PC-9 (cell line): Measurements from ENCODE around the gene KARS1. TPM values are rescaled to one million over a fixed set of nuclear protein-coding genes. Genes with fewer than 3 reads are reported as not detected.
"Not testable (repeated sequence)": the region's sequence is repeated elsewhere in the genome, so short reads cannot be mapped to it uniquely, and the experiment has no call there.

Experiments used
- BruUV-seq: library from RNA; stranded (reverse); fragments of 400-500 nt; replicated peaks from 2 replicates; lab custom pipeline; 2021; lab: Mats Ljungman, UMichigan
- CTCF ChIA-PET: fragments of 300-600 bp; sonication (Branson Sonifier 250); formaldehyde crosslinking; loops from one replicate; lab custom pipeline; 2022; ENCODE audit warnings: antibody characterized with exemption; lab: Charles Lee
- POLR2A ChIA-PET: fragments of 300-600 bp; sonication (Branson Sonifier 250); formaldehyde crosslinking; loops from one replicate; lab custom pipeline; 2022; ENCODE audit warnings: antibody characterized with exemption; ENCODE audit not compliant: unreplicated experiment; lab: Charles Lee
- DNase-seq, 2 experiments: peaks; one replicate each; pipeline versions ENCODE4 v3.0.0 to v3.0.0-alpha.2; 2015 to 2022; ENCODE audit warnings: mixed read lengths in 1 of 2
- H2AFZ ChIP-seq: fragments of 200-600 bp; sonication (generic); 2 replicates; pipeline ENCODE4 v1.8.1; 2017; ENCODE audit warnings: antibody characterized with exemption
- H3F3A ChIP-seq: fragments of 200-600 bp; sonication (generic); 2 replicates; pipeline ENCODE4 v1.8.1; 2017; ENCODE audit warnings: antibody characterized with exemption, mild to moderate bottlenecking, low read depth; ENCODE audit not compliant: insufficient read depth
- H3K27ac ChIP-seq: fragments of 200-600 bp; sonication (generic); 2 replicates; pipeline ENCODE4 v1.6.1; 2016; ENCODE audit warnings: mixed run types
- H3K27me3 ChIP-seq: fragments of 200-600 bp; sonication (generic); 2 replicates; pipeline ENCODE4 v1.6.1; 2016; ENCODE audit warnings: low read depth, mixed run types; ENCODE audit not compliant: insufficient read depth
- H3K36me3 ChIP-seq: fragments of 200-600 bp; sonication (generic); 2 replicates; pipeline ENCODE4 v1.6.1; 2016; ENCODE audit warnings: low read depth, mixed run types
- H3K4me1 ChIP-seq: fragments of 200-600 bp; sonication (generic); replicated peaks from 2 replicates; pipeline ENCODE4 v1.6.1; 2016; ENCODE audit warnings: mixed run types; ENCODE audit not compliant: insufficient read depth
- H3K4me2 ChIP-seq: fragments of 200-600 bp; sonication (generic); 2 replicates; pipeline ENCODE4 v1.6.1; 2017; ENCODE audit warnings: mixed run types
- H3K4me3 ChIP-seq: fragments of 200-600 bp; sonication (generic); 2 replicates; pipeline ENCODE4 v1.6.1; 2016; ENCODE audit warnings: mixed run types
- H3K79me2 ChIP-seq: fragments of 200-600 bp; sonication (generic); 2 replicates; pipeline ENCODE4 v1.6.1; 2017; ENCODE audit warnings: low read depth, mixed run types
- H3K9me2 ChIP-seq: fragments of 200-600 bp; sonication (generic); 2 replicates; pipeline ENCODE4 v1.8.1; 2017; ENCODE audit warnings: mild to moderate bottlenecking; ENCODE audit not compliant: insufficient read depth
- H3K9me3 ChIP-seq: fragments of 200-600 bp; sonication (generic); 2 replicates; pipeline ENCODE4 v1.8.1; 2016; ENCODE audit warnings: low read depth; ENCODE audit not compliant: insufficient read depth
- H4K20me1 ChIP-seq: fragments of 200-600 bp; sonication (generic); 2 replicates; pipeline ENCODE4 v1.8.1; 2017; ENCODE audit not compliant: insufficient read depth
- CTCF ChIP-seq: fragments of 200-600 bp; sonication (generic); conservative IDR thresholded peaks from 2 replicates; pipeline ENCODE4 v1.6.1; 2017; ENCODE audit warnings: mixed run types, antibody characterized with exemption, mild to moderate bottlenecking, moderate library complexity
- EZH2 ChIP-seq: fragments of 200-600 bp; sonication (generic); IDR thresholded peaks from 2 replicates; pipeline ENCODE4 v1.8.0; 2017; ENCODE audit warnings: antibody characterized with exemption, low read depth
- intact Hi-C: fragments of 100-400 bp; cut with micrococcal nuclease; formaldehyde crosslinking; loops from one replicate; pipeline ENCODE4 v1.10.0; 2022; ENCODE audit not compliant: unreplicated experiment
- total RNA-seq: library from RNA; stranded (reverse); gene quantifications from 2 replicates; pipeline ENCODE4 v1.2.3, GENCODE V29; 2021

KARS1 gene
- total RNA-seq, 1 experiment from 2014 or later, result 132 TPM

- intact Hi-C loops, result no loop called here
- Histone ChIP-seq H3K4me2 (no peak overlapping the region), H3K9me3 (no peaks in the 10 kb centered on the region; the same call in 1 of the 2 replicates), H3K36me3 (peaks cover 35% of the 10 kb centered on the region), H3K27me3 (no peaks in the 10 kb centered on the region), H3K27ac (no peak overlapping the region), H3F3A (no peaks in the 10 kb centered on the region), H3K9me2 (no peaks in the 10 kb centered on the region), H4K20me1 (no peaks in the 10 kb centered on the region), H2AFZ (no peak overlapping the region), H3K4me1 (no peaks in the 10 kb centered on the region), H3K4me3 (no peak overlapping the region), H3K79me2 (no peaks in the 10 kb centered on the region)
- no TSS peak for BruUV-seq
- POLR2A ChIA-PET, result no interaction called here
- TF ChIP-seq EZH2, result no peak
- no peak for TF ChIP-seq CTCF
- CTCF ChIA-PET, result no interaction called here
- DNase-seq, result no peak
Measured at GRCh38 chr16:75599452-75600277, 47.8 kb downstream of the KARS1 start.

- Histone ChIP-seq H3K9me3 (no peaks in the 10 kb centered on the region), H4K20me1 (no peaks in the 10 kb centered on the region), H2AFZ (no peak overlapping the region), H3K27me3 (no peaks in the 10 kb centered on the region), H3K4me1 (no peaks in the 10 kb centered on the region), H3K4me3 (no peak overlapping the region), H3K9me2 (no peaks in the 10 kb centered on the region), H3K4me2 (no peak overlapping the region), H3K36me3 (no peaks in the 10 kb centered on the region), H3K27ac (no peak overlapping the region), H3K79me2 (no peaks in the 10 kb centered on the region), H3F3A (no peaks in the 10 kb centered on the region)
- DNase-seq, result no peak
- BruUV-seq, result no TSS peak
- POLR2A ChIA-PET, result no interaction called here
- no peak for TF ChIP-seq CTCF
- intact Hi-C loops, result no loop called here
- CTCF ChIA-PET, result no interaction called here
Measured at GRCh38 chr16:75593825-75594820, 53.3 kb downstream of the KARS1 start.

GRCh38 chr16:75593308-75593707, 54.2 kb downstream of the KARS1 start:
- no peaks in the 10 kb centered on the region for H3K79me2 ChIP-seq
- no peaks in the 10 kb centered on the region for H3K27me3 ChIP-seq
- no peaks in the 10 kb centered on the region for H3K4me1 ChIP-seq
- TF ChIP-seq CTCF (no peak), EZH2 (no peak)
- no peak overlapping the region for H3K4me3 ChIP-seq
- intact Hi-C loops, result no loop called here
- no peaks in the 10 kb centered on the region for H3F3A ChIP-seq
- no peaks in the 10 kb centered on the region for H3K9me2 ChIP-seq
- no peak overlapping the region for H3K27ac ChIP-seq
- no peak overlapping the region for H2AFZ ChIP-seq
- no peak overlapping the region for H3K4me2 ChIP-seq
- POLR2A ChIA-PET, result no interaction called here
- no peaks in the 10 kb centered on the region for H4K20me1 ChIP-seq
- CTCF ChIA-PET, result no interaction called here
- no peaks in the 10 kb centered on the region for H3K9me3 ChIP-seq
- no peaks in the 10 kb centered on the region for H3K36me3 ChIP-seq
- no peak for DNase-seq
- BruUV-seq, result no TSS peak

GRCh38 chr16:75591927-75592326, 55.5 kb downstream of the KARS1 start:
- H3K4me2 ChIP-seq, H3K9me3 ChIP-seq, H3K4me3 ChIP-seq, H3F3A ChIP-seq, H3K79me2 ChIP-seq, BruUV-seq, H3K4me1 ChIP-seq, DNase-seq, H3K9me2 ChIP-seq, POLR2A ChIA-PET, H3K36me3 ChIP-seq, H2AFZ ChIP-seq, H3K27me3 ChIP-seq, intact Hi-C loops, CTCF ChIA-PET, H4K20me1 ChIP-seq, H3K27ac ChIP-seq: not testable (repeated sequence)
